ENCODE measurements around the gene UBE4B.

The UBE4B gene

GRCh38 chr1:10117132-10117531 is 84.4 kb downstream of the UBE4B start:
- TF ChIP-seq CTCF (IDR thresholded peaks at IDR 0.05): peak; percentile 17; the same call in 1 of the 2 replicates

GRCh38 chr1:10117865-10118264 is 85.1 kb downstream of the UBE4B start:
- TF ChIP-seq CTCF (IDR thresholded peaks at IDR 0.05): no peak

DNA sequence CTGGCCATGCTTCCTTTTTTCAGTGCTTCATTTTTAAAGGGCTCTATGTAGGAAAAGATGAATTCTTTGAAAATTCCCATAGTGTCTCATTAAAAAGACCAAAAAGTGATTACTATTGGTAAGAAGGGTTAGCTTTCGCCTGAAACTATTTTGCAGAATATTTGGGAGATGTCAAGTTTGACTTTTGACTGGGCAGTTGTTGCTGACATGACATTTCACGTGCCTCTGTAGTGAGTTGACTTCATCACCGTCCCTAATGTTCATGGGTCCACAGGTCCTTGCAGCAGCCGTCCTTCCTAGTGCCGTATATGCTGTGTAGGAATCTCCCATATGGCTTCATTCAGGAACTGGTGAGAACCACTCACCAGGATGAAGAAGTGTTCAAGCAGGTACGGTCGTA is 88.9 kb downstream of the UBE4B start:
- TF ChIP-seq CTCF (IDR thresholded peaks at IDR 0.05): no peak

- TF ChIP-seq CTCF (IDR thresholded peaks at IDR 0.05): no peak
Measured at GRCh38 chr1:10122926-10123325, 90.2 kb downstream of the UBE4B start.

DNA sequence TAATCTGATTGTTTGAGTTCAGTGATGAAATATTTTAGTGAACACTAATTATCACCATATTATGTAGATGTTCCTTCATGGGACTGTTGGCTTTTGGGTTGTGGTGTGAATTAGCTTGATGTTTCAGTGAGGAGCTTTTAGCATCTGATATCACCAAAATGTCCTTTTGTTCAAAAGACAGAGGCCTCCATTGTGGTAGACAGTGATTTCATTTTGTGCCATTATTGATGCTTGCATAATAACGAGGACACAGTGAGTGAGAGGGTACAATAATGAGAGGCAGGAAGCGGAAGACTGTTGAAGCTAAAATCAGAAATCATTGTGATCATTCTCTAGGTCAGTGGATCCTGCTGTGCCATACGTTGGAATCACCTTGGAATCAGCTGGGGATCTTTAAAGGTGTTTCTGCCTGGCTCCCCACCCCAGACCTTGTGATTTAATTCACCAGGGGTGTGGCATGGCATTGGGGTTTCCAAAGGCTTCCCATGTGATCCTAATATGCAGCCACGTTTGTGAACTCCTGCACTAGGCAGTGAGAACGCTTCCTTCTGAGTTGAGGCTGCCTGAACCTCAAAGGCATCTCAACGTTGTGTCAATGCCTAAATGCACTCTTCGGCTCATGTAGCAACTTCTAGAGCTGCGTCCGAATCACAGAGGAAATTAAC is 95.5 kb downstream of the UBE4B start:
- no peak for TF ChIP-seq CTCF (IDR thresholded peaks at IDR 0.05)

GRCh38 chr1:10132316-10132715 is 99.6 kb downstream of the UBE4B start:
- TF ChIP-seq CTCF (IDR thresholded peaks at IDR 0.05): no peak

DNA sequence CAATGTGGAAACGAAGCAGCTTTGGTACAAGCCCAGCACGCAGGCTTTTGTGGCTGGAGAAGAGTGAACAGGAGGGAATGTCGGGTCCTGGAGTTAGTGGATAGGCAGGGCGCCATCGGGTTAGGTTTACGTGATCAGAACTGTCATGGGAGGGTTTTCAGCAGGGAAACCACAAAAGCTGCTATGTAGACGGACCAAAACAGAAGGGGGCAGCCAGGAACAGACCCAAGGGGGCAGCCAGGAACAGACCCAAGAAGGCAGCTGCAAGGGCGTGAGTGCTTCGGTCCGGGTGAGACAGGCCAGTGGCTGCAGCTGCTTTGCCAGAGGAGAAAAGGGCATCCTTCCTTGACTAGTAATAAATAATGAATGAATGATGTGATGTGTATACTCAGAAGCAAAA is 100.1 kb downstream of the UBE4B start:
- TF ChIP-seq CTCF (IDR thresholded peaks at IDR 0.05): no peak

DNA sequence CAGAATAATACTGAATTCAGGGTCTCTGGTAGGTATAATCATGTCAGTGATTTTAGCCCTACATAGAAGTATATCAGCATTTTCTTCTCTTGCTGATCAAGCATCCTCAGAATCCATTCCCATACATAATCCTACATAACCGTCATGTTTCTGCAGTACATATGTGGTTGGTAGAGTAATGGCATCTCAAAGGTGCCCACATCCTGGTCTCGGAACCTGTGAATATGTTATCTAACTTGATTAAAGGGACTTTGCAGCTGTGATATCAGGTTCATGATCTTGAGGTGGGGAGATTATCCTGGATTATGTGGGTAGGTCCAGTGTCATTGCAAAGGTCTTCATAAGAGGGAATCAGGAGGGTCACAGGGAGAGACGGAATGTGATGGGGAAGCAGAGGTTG is 108.2 kb downstream of the UBE4B start:
- no peak for TF ChIP-seq CTCF (IDR thresholded peaks at IDR 0.05)
